HuH-7.5 (cell line): ENCODE data around the gene TMEM221.

Source experiments
- DNase-seq: peaks from one replicate; pipeline ENCODE4 v3.0.0; 2011; ENCODE audit warnings: low spot score

TMEM221 gene

GRCh38 chr19:17471410-17472125, 23.1 kb upstream of the TMEM221 start:
- DNase-seq = no peak

- peak; percentile 79 for DNase-seq
These were observed 21.8 kb upstream of the TMEM221 start, which contains the start of gene SLC27A1 for GRCh38 chr19:17470068-17470841. Gene SLC27A1, plus strand, starts transcription at chr19:17470524. Its CDS starts 17 bp downstream, at chr19:17470541.

GRCh38 chr19:17469481-17470067, 21.1 kb upstream of the TMEM221 start:
- DNase-seq = peak; percentile 69

GRCh38 chr19:17469092-17469480, 20.6 kb upstream of the TMEM221 start:
- DNase-seq = no peak

- no peak for DNase-seq
These were observed 20.0 kb upstream of the TMEM221 start for GRCh38 chr19:17468302-17469091.

GRCh38 chr19:17467471-17468301, 19.2 kb upstream of the TMEM221 start:
- no peak for DNase-seq

- no peak for DNase-seq
These were observed 18.0 kb upstream of the TMEM221 start for GRCh38 chr19:17466487-17466850.

GRCh38 chr19:17460372-17461230, 12.1 kb upstream of the TMEM221 start, which contains the start of gene NXNL1:
Gene NXNL1, minus strand, starts transcription at chr19:17460926. Its CDS starts 57 bp downstream, at chr19:17460869.
- DNase-seq = no peak

- no peak for DNase-seq
These were observed 10.5 kb upstream of the TMEM221 start for GRCh38 chr19:17458970-17459369.

- DNase-seq = no peak
These were observed 9.1 kb upstream of the TMEM221 start for GRCh38 chr19:17457616-17458015.

GRCh38 chr19:17456127-17456526, 7.7 kb upstream of the TMEM221 start:
- no peak for DNase-seq

- no peak for DNase-seq
These were observed 7.0 kb upstream of the TMEM221 start for GRCh38 chr19:17455308-17456123.

GRCh38 chr19:17454576-17455071, 6.2 kb upstream of the TMEM221 start:
- DNase-seq = no peak

- DNase-seq = no peak
These were observed 3.4 kb upstream of the TMEM221 start for GRCh38 chr19:17451820-17452219.

- DNase-seq = no peak
These were observed 2.0 kb upstream of the TMEM221 start for GRCh38 chr19:17450264-17451075.

GRCh38 chr19:17447704-17448130, 751 bp downstream of the TMEM221 start:
- no peak for DNase-seq

- DNase-seq = no peak
These were observed 2.8 kb downstream of the TMEM221 start for GRCh38 chr19:17445526-17446165.
